VCaP (cell line): ENCODE measurements around the gene RPL19.
"Not testable (repeated sequence)": the region's sequence is repeated elsewhere in the genome, so short reads cannot be mapped to it uniquely, and the experiment has no call there.

Source experiments
- H3K27ac ChIP-seq: fragments of 450-650 bp; 2 replicates; pipeline ENCODE4 v1.5.1; 2017
- TF ChIP-seq, protein P1 (sequence below): fragments of 450-650 bp; conservative IDR thresholded peaks from 2 replicates; pipeline ENCODE4 v1.5.1; 2017; ENCODE audit warnings: mild to moderate bottlenecking, moderate library complexity

The RPL19 gene

DNA sequence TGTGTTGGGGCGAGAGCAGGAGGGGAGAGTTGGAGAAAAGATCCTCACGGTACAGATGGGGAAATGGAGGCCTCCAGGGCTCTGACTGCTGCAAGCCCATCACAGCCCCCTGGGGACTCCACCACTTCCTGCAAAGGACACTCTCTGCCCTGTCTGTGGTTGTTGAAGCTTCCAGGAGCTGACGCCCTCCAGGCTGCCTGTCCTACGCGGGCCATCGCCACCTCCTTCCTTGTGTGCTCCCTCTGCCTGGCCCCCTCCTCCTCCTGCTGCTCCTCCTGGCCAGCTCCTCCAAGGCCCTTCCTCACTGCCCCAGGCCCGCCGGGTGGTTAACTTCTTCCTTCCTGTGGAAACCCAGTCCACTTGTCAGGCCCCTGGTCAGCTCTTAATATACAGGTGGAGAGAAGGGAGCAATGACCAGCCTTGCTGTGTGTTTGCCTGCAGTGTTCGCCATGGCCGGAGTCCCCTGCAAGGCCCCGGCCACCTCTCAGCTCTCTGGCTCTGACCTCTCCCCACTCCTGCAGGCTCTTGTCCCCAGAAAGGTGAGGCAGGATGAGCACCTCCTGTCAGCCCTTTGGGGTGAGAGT, 44.0 kb downstream of the RPL19 start:
- no peak overlapping the region for H3K27ac ChIP-seq
- TF ChIP-seq, protein P1, sequence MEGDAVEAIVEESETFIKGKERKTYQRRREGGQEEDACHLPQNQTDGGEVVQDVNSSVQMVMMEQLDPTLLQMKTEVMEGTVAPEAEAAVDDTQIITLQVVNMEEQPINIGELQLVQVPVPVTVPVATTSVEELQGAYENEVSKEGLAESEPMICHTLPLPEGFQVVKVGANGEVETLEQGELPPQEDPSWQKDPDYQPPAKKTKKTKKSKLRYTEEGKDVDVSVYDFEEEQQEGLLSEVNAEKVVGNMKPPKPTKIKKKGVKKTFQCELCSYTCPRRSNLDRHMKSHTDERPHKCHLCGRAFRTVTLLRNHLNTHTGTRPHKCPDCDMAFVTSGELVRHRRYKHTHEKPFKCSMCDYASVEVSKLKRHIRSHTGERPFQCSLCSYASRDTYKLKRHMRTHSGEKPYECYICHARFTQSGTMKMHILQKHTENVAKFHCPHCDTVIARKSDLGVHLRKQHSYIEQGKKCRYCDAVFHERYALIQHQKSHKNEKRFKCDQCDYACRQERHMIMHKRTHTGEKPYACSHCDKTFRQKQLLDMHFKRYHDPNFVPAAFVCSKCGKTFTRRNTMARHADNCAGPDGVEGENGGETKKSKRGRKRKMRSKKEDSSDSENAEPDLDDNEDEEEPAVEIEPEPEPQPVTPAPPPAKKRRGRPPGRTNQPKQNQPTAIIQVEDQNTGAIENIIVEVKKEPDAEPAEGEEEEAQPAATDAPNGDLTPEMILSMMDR, result no peak

DNA sequence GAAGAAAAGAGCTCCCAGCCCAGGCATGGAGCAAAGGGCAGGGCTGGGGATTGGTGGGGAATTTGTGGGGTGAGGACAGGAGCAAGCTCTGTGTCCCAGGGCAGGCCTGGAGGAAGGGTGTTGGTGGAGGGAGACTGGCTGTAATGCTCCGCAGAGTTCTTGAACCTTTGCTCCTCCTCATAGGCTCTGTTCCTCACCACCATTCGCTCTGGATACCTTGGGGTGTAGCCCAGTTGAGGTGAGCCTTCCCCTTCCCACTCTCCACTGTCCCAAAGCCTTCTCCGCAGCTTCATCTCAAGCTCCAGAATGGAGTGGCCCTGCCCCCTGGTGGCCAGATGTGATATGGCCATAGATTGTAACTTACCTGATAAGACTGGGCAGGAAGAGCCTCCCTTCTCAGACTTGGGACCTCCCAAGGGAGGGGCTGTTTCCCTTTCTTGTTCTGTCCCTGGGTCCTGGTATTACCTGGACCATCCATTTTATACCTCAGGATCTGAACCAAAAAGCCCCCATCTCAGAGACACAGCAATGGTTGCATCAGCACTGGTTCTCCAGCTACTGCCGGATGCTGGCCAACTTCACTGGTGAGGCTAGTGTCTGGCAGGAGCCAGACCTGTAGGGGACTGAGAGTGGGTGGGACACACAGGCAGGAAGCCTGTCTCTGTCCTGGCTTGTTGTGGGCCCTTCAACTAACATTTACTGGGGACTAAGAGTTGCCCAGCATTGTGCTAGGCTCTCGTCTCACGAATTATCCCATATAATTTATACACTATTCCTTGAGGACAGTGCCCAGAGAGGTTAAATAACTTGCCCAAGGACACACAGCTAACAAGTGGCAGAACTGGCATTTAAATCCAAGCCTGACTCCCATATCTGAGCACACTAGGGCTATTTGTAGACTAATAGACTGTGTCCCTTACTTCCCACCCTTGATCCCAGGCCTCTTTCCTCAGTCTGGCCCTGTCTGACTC, 44.8 kb downstream of the RPL19 start:
- TF ChIP-seq, protein P1, result peak; percentile 99

DNA sequence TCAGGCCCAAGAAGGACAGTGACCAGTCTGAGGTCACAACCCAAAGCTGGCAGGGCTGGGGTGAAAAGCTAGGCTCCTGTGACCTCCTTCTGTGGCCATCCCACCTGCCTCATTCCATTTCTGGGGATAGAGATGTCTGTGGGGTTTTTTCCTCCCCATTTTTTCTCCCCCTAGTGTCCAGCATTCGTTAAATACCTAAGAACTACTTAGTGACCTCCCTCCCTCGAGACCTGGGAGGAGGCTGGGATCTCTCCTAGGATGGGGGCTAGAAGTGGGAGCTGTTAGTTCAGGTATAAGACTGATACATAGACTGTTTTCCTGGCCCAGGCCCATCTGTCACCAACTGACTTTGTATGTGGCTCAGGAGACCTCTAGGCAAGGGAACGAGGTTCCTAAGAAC, 46.2 kb downstream of the RPL19 start:
- TF ChIP-seq, protein P1, result no peak
- H3K27ac ChIP-seq, result no peak overlapping the region

More for the DNA sequence above, 44.8 kb downstream of the RPL19 start:
- H3K27ac ChIP-seq, result no peak overlapping the region

DNA sequence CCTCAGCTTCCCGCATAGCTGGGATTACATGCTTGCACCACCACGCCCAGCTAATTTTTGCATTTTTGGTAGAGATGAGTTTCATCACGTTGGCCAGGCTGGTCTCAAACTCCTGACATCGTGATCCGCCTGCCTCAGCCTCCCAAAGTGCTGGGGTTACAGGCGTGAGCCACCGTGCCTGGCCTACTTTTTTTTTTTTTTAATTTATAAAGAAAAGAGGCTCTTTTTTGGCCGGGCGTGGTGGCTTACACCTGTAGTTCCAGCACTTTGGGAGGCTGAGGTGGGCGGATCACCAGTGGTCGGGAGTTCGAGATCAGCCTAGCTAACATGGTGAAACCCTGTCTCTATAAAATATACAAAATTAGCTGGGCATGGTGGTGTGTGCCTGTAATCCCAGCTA, 50.0 kb downstream of the RPL19 start:
- not testable (repeated sequence) for H3K27ac ChIP-seq

DNA sequence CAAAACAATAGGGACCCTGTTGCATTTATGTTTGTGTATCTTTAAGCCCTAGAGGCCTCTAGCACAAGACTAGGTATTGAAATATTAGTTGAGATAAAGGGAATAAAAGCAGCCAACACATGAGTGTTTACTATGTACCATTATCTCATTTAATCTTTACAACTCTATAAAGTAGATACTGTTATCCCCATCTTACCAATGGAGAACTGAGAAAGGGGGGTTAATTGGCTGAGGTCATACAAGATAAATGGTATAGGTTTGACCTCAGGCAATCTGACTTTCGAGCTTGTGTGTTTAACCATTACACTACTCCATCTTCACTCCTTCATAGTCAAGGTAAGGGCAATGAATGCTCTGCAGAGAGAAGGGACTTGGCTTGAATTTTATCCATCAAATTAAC, 51.9 kb downstream of the RPL19 start:
- H3K27ac ChIP-seq, result no peak overlapping the region
- TF ChIP-seq, protein P1, result no peak

DNA sequence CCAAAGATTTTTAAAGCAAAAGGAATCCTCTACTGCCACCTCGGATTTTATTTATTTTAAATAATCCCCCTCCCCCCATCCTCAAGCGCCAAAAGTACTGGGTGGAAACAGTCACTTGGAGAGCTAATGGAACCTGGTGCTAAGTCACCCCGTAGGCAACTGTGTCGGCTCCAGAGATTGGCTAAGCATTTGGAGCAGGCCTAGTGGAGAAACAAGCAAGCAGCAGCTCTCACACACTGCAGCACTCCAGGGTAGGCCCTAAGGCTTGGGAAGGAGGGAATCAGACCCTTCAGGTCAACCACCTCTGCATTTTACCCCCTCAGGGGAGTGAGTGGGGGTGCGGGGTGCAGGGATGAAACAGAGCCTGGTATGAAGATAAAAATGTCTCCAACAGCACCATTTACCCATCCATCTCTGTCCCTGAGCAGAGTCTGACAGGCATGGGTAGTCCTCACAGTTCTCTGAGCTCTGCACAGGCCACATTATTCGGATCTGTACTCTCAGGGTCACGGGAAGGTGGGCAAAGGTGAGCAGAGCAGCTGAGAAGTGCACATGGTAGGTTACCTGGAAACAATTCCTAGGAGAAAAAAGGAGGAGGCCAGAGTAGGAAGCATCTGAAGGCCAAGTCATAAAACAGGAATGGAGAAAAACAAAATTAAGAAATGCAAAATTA, 52.8 kb downstream of the RPL19 start:
- TF ChIP-seq, protein P1, result no peak
- no peak overlapping the region for H3K27ac ChIP-seq
